MM.1S (cell line): ENCODE data around the gene TIMP2.

Experiments
- DNase-seq: peaks from one replicate; pipeline ENCODE4 v3.0.0-alpha.2; 2015
- H2AFZ ChIP-seq: fragments of 300-600 bp; sonication (generic); 2 replicates; pipeline ENCODE4 v1.6.0; 2016; ENCODE audit warnings: antibody characterized with exemption, low read length
- H3F3A ChIP-seq: fragments of 300-600 bp; sonication (generic); 2 replicates; pipeline ENCODE4 v1.6.1; 2016; ENCODE audit warnings: mild to moderate bottlenecking, antibody characterized with exemption, low read length, moderate library complexity, mixed read lengths; ENCODE audit not compliant: insufficient read depth
- H3K27ac ChIP-seq: fragments of 300-600 bp; sonication (generic); 2 replicates; pipeline ENCODE4 v1.5.1; 2016; ENCODE audit warnings: mild to moderate bottlenecking, low read length
- H3K27me3 ChIP-seq: fragments of 300-600 bp; sonication (generic); replicated peaks from 2 replicates; pipeline ENCODE4 v1.6.0; 2016; ENCODE audit warnings: low read length; ENCODE audit not compliant: insufficient read depth
- H3K36me3 ChIP-seq: fragments of 300-600 bp; sonication (generic); replicated peaks from 2 replicates; pipeline ENCODE4 v1.6.1; 2016; ENCODE audit warnings: mild to moderate bottlenecking, low read length, mixed read lengths; ENCODE audit not compliant: insufficient read depth
- H3K4me1 ChIP-seq: fragments of 300-600 bp; sonication (generic); 2 replicates; pipeline ENCODE4 v1.6.1; 2016; ENCODE audit warnings: low read length, mixed read lengths
- H3K4me2 ChIP-seq: fragments of 300-600 bp; sonication (generic); 2 replicates; pipeline ENCODE4 v1.6.0; 2016; ENCODE audit warnings: low read depth, low read length
- H3K4me3 ChIP-seq: fragments of 300-600 bp; sonication (generic); 2 replicates; pipeline ENCODE4 v1.5.1; 2016; ENCODE audit warnings: low read length, mixed read lengths
- H3K79me2 ChIP-seq: fragments of 300-600 bp; sonication (generic); 2 replicates; pipeline ENCODE4 v1.6.1; 2016; ENCODE audit warnings: mixed run types, low read length, mixed read lengths
- H3K9ac ChIP-seq: fragments of 300-600 bp; sonication (generic); 2 replicates; pipeline ENCODE4 v1.6.1; 2016; ENCODE audit warnings: low read length, mixed read lengths
- H3K9me2 ChIP-seq: fragments of 300-600 bp; sonication (generic); replicated peaks from 2 replicates; pipeline ENCODE4 v1.6.1; 2016; ENCODE audit warnings: mild to moderate bottlenecking, low read length, mixed read lengths; ENCODE audit not compliant: insufficient read depth
- H3K9me3 ChIP-seq: fragments of 300-600 bp; sonication (generic); replicated peaks from 2 replicates; pipeline ENCODE4 v1.6.1; 2016; ENCODE audit warnings: mild to moderate bottlenecking, low read length, mixed read lengths; ENCODE audit not compliant: insufficient read depth
- H4K20me1 ChIP-seq: fragments of 300-600 bp; sonication (generic); 2 replicates; pipeline ENCODE4 v1.6.1; 2016; ENCODE audit warnings: mild to moderate bottlenecking, low read length, moderate library complexity, mixed read lengths; ENCODE audit not compliant: insufficient read depth
- CTCF ChIP-seq: fragments of 300-600 bp; sonication (generic); IDR thresholded peaks from 2 replicates; pipeline ENCODE4 v1.5.1; 2016; ENCODE audit warnings: antibody characterized with exemption, low read length, mixed read lengths
- EZH2 ChIP-seq: fragments of 300-600 bp; sonication (generic); optimal IDR thresholded peaks from 2 replicates; pipeline ENCODE3; 2017; ENCODE audit warnings: low read depth, mild to moderate bottlenecking, antibody characterized with exemption, low read length, mixed read lengths
- EZH2phosphoT487 ChIP-seq: fragments of 300-600 bp; sonication (generic); IDR thresholded peaks from 2 replicates; pipeline ENCODE4 v1.6.1; 2018; ENCODE audit warnings: antibody characterized with exemption, low read length

Gene TIMP2

GRCh38 chr17:78944026-78944425 lies 18.8 kb upstream of the TIMP2 start:
- Histone ChIP-seq H3F3A (no peaks in the 10 kb centered on the region), H3K4me2 (no peak overlapping the region), H3K4me3 (no peak overlapping the region), H3K79me2 (no peaks in the 10 kb centered on the region), H2AFZ (no peak overlapping the region), H3K36me3 (no peaks in the 10 kb centered on the region), H3K9me2 (no peaks in the 10 kb centered on the region), H3K4me1 (no peaks in the 10 kb centered on the region), H3K9ac (no peak overlapping the region), H3K27ac (no peak overlapping the region), H3K9me3 (no peaks in the 10 kb centered on the region), H4K20me1 (no peaks in the 10 kb centered on the region), H3K27me3 (0 out of 2 replicates have a peak, but pooled peaks cover 4% of the 10 kb centered on the region)
- TF ChIP-seq EZH2 (no peak), CTCF (no peak), EZH2phosphoT487 (no peak)
- no peak for DNase-seq

- H3K79me2 ChIP-seq: no peaks in the 10 kb centered on the region
- H2AFZ ChIP-seq: no peak overlapping the region
- no peak for DNase-seq
- TF ChIP-seq EZH2phosphoT487 (no peak), CTCF (no peak), EZH2 (no peak)
- H3K27me3 ChIP-seq: 0 out of 2 replicates have a peak, but pooled peaks cover 4% of the 10 kb centered on the region
- no peak overlapping the region for H3K4me3 ChIP-seq
- no peaks in the 10 kb centered on the region for H3F3A ChIP-seq
- H3K9me3 ChIP-seq: no peaks in the 10 kb centered on the region
- no peak overlapping the region for H3K4me2 ChIP-seq
- no peak overlapping the region for H3K27ac ChIP-seq
- no peak overlapping the region for H3K9ac ChIP-seq
- H3K9me2 ChIP-seq: no peaks in the 10 kb centered on the region
- H4K20me1 ChIP-seq: no peaks in the 10 kb centered on the region
- H3K36me3 ChIP-seq: no peaks in the 10 kb centered on the region
- no peaks in the 10 kb centered on the region for H3K4me1 ChIP-seq
These were observed 15.5 kb upstream of the TIMP2 start for GRCh38 chr17:78940708-78941107.

GRCh38 chr17:78940258-78940657 lies 15.1 kb upstream of the TIMP2 start:
- Histone ChIP-seq H3K4me2 (no peak overlapping the region), H3K27ac (no peak overlapping the region), H3K9ac (no peak overlapping the region), H3K9me2 (no peaks in the 10 kb centered on the region), H3K9me3 (no peaks in the 10 kb centered on the region), H3K4me1 (no peaks in the 10 kb centered on the region), H3K4me3 (no peak overlapping the region), H2AFZ (no peak overlapping the region), H4K20me1 (no peaks in the 10 kb centered on the region), H3K27me3 (0 out of 2 replicates have a peak, but pooled peaks cover 4% of the 10 kb centered on the region), H3K79me2 (no peaks in the 10 kb centered on the region), H3F3A (no peaks in the 10 kb centered on the region), H3K36me3 (no peaks in the 10 kb centered on the region)
- DNase-seq: no peak
- TF ChIP-seq EZH2 (no peak), CTCF (no peak), EZH2phosphoT487 (no peak)
